HG02840 (cell line): ENCODE data around the gene SPRING1.

ENCODE experiments used
- ATAC-seq: cut with Tn5 transposase; IDR thresholded peaks from one replicate; pipeline ENCODE4 v1.9.1; 2021; ENCODE audit warnings: mild to moderate bottlenecking, moderate library complexity, moderate number of reproducible peaks; ENCODE audit not compliant: unreplicated experiment, low FRiP score

SPRING1 gene

DNA sequence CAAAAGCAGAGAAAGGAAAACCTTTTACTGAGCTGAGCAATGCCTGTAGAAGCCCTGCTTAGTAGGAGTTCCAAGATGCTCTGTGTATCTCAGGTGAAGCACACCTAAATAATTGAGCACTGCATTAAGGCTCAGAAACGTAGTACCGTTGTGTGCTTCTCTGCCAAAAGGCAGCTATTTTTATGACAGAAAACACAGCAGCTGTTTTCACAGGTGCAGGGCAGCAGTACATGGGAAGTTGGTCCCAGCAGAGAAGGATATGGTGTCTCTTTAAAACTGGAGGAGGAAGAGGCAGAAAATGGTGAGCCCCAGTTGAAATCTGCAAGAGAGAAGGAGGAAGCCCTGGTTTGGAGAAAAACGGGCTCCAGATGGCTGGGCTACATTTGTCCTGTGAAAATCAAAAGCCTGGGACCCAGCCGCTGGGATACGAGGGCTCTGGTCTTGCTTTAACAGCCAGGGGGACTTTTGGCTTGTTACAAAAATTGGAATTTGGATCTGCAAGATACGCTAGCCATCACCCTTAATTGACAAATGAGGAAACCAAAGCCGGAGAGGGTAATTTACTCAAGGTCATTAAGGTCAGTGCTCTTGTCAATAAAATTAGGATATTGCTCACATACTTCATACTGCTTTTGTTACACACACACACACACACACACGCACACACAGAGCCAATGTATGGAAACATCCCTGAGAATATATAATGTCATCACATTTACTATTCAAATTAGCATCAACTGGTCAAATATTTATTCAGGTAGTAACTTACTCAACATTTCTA lies 27.3 kb downstream of the SPRING1 start:
- ATAC-seq: no peak

- no peak for ATAC-seq
These were observed 28.1 kb downstream of the SPRING1 start for GRCh38 chr12:116709768-116710167.

DNA sequence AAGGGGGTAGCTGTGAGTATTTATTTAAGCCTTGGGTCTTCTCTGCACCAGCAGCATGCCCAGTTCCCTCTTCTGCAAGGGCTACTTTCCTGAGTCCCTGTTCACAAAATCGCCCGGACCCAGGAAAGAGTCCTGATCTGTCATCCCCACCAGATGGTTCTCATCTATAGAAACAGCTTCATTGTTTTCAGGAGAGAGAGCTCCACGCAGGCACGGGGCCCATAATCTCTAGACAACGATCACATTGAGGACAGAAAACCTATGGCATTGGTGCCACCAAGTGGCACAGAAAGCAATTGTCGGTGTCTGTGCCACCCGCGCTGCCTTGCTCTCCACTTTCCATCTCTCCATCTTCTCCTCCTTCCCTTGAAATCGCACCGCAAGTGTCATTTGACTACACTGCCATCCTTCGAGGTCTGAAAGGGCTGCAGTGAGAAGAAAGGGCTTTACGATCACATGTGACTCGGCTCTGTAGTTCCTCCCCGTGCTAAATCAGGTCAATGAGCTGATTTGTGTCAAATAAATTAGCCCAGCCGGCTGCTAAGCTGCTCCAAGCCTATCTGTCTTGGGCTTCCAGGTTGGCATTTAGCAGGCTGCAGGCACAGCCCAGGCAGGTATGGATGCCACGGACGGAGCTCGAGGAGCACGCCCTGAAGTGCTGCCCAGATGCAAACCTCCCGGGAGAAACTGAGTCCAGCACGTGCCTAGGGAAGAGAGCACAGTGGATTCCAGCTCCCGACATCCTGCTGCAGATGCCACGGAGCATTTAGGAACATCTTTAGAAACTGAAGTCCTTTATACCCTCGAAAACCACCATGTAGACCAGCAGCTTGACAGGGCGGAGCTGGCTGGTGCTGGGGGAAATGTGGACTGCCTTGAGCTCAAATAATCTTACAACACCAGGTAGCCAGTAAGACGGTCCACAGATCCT lies 28.8 kb downstream of the SPRING1 start:
- ATAC-seq: no peak

DNA sequence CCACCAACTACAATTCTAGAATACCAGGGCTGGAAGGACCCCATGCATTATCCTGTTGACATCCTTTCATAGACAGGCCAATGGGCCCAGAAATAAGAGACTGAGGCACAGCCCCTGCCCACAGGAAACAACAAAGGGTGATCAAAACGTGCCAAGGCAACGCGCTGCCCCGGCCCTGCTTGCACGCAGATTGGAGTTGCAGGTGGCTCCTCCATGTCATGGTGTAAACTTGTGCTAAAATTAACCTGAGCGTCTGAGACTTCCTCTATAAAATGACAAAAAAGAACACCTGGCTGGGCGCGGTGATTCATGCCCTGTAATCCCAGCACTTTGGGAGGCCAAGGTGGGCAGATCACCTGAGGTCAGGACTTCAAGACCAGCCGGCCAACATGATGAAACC lies 30.1 kb downstream of the SPRING1 start:
- ATAC-seq: no peak

GRCh38 chr12:116703214-116703795 lies 34.6 kb downstream of the SPRING1 start:
- no peak for ATAC-seq

GRCh38 chr12:116701432-116701831 lies 36.4 kb downstream of the SPRING1 start:
- ATAC-seq: no peak

DNA sequence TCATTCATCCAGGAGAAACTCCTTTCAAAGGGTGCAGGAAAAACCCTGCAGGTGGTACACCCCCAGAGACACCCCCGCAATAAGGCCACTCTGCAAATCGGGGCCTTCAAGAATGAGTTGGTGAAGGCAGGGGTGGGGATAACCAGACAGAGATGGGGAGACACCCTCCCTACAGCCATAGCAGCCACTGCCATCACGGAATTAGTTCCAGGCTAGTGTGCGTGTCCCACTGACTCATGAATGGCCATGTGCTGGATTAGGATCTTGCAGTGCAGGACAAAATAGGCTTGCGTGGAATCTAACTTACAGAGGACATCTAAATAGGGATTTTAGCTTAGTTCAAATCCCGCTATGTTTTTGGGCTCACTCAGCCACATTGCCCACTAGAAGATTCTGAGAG lies 37.8 kb downstream of the SPRING1 start:
- ATAC-seq: no peak

GRCh38 chr12:116698554-116699075 lies 39.3 kb downstream of the SPRING1 start:
- no peak for ATAC-seq

DNA sequence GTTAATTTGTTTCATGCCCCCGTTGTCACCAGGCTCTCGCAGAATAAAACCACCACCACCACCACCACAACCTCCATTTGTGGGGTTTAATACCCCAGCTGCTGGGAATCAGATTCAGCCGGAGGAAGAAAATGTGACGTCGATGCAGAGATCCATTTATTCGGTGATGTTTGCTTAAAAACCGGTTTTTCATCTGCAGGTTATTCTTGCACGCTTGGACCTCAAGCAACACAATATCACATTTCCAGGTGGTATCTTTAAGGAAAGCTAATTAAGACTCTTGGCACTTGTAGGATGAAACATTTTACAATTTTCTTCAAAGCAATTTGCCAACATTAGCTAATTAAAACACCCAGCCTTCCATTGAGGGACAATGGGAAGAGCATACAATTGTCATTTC lies 39.8 kb downstream of the SPRING1 start:
- no peak for ATAC-seq

DNA sequence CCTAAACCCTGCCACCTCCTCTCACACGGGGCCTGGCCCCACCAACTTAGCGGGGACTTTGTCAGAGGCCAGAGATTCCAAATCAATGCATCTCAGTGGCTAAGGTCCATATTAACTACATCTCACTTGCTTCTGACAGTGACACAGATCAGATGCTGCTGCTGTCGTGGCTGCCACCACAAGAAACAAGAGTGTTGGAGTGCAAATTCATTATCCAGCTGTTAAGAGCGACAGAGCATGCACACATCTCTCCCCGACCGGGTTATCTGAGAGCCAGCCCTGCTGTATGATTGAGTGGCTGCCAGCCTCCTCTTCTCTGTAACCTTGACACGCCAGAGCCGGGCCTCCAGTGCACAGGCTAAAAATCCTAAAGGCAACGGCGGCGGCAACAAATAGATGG lies 40.2 kb downstream of the SPRING1 start:
- no peak for ATAC-seq

- ATAC-seq: no peak
These were observed 40.6 kb downstream of the SPRING1 start for GRCh38 chr12:116697305-116697704.

DNA sequence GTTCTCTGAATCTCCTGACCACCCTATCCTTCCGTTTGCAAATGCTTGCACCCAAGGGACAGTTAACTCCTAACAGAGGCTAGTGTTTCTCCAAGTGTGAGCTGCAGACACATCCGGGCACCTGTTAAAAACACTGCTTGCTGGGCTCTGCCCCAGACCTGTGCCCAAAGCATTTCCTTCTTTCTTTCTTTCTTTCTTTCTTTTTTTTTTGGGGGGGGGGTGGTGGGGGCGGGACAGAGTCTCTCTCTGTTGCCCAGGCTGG lies 42.5 kb downstream of the SPRING1 start:
- ATAC-seq: no peak

- ATAC-seq: no peak
These were observed 43.0 kb downstream of the SPRING1 start for GRCh38 chr12:116694653-116695463.

DNA sequence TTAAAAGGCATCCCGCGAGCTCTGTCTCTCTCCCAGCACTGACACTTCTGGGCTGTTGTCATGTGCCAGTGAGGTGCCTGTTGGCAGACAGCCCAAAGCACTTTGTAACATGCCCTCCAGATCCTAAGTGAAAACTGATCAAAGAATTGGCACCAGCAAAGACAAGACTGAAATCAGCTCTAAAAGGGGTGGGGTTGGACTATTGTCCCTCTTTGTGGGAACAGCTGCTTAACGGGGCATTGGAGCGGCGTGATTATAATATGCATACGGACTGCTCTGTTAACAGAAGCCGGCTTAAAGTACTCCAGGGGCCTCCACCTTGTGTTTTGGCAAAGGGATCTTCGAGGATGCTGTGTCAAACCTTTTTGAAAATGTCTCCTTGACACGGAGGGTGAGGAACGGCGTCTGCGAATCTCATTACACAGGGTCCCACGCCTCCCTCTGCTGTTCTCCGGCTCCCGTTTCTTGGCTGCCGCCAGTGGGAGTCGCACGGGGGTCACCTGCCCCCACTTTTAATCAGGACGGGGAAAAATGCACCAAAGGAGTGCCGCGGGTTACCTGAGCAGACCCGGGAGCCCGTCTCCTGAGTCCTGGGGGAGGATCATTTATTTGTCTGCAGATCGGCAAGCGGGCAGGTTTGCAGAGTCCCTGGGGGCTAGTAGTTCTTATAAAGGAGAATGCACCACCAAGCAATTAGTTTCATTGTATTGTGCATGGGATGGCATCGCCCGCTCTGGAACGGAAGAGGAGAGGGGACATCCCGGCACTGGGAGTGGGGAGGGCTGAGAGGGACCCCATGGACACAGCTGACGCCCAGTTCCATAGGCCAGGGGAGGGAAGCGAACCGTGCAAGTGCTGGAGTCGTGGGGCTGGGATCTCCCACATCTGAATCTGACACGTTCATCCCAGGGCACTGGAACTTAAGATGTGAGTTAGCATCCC lies 44.3 kb downstream of the SPRING1 start:
- ATAC-seq: no peak

DNA sequence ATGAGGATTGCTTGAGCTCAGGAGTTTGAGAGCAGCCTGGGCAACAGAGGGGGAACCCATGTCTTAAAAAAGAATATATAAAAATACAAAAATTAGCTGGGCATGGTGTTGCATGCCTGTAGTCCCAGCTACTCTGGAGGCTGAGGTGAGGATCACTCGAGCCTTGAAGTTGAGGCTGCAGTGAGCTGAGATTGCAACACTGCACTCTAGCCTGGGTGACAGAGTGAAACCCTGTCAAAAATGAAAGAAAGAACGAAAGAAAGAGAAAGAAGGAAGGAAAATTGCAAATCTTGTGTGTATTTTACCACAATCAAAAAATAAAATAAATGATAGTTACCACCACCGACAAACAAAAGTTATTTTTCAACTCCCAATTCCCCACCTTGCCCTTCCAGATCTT lies 45.3 kb downstream of the SPRING1 start:
- ATAC-seq: no peak

- ATAC-seq: no peak
These were observed 46.2 kb downstream of the SPRING1 start for GRCh38 chr12:116691636-116692035.

GRCh38 chr12:116691205-116691604 lies 46.7 kb downstream of the SPRING1 start:
- ATAC-seq: no peak

DNA sequence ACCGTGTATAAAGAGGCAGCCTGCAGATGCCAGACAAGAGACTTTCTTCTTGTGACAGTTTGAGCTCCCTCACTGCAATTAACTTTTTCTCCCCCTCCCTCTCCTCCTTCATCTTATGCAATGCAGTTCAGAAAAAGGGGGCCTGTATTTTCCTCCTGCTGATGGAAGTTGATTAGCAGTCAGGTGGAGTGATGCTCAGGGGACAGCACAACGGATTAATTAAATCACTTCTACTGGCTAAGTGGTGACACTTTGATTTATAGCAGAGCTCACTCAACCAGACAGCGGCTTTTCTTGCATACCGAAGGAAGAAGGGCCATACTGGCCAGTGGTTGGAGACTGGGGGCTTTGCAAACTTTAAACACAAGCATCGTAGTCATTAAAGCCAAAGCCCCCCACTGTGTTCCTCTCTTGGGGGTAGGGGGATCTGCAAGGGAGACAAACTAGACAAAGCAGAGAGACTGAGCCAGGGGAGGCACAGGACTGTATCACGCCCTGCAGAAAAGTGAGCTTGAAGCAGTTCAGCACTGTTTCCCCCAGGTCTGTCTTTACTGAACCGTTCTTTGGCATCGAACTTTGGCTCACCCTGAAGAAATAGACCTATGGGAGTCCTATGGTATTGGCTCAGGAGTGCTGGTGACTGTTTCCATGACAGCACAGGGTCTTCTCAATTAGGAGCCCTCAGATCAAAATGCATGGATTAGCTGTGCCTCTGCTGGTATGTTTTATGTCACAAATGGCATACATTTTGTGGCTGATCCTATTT lies 47.7 kb downstream of the SPRING1 start:
- ATAC-seq: no peak

GRCh38 chr12:116689521-116689920 lies 48.3 kb downstream of the SPRING1 start:
- no peak for ATAC-seq
